Midbrain (tissue), 1 donor: ENCODE results near the gene STARD10.
A peak's percentile ranks its signal among the peaks of the same experiment; 100 is the strongest.

Source experiments
- DNase-seq: peaks from one replicate; lab custom pipeline; 2025; lab: John Stamatoyannopoulos, UW

STARD10 gene

DNA sequence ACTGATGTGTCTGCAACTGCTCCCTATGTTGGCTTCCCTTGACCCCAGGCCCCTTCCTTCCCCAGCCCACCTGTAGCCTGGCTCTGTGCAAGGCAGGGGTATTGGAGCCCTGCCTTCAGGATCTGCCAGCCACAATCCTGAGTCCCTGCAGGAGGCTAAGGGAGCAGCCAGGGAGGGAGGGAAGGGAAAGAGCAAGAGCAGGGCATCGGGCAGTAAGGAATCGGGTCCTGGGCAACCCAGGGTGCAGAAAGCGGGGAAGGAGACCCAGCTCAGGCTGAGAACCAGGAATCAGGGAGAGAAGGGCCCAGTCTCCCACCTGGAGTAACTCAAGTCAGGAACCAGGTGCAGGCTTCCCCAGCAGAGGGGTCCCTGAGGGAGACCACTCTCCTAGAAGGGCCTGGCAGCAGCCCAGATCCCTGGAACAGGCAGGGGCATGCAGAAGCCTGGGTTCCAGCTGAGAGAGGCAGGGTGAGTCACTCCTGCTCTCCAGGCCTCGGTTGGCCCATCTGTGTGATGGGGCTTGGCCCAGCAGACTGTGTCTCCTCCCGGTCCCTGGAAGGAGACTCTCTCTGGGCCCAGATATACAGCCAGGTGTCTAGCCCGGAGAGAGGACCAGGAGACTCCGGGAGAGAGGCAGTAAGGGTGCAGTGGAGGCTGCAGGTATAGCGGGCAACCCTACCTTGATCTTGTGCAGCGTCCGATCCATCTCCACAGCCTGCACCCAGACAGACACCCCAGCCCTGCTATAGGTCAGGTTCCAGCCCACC lies 13.4 kb downstream of the STARD10 start:
- no peak for DNase-seq

DNA sequence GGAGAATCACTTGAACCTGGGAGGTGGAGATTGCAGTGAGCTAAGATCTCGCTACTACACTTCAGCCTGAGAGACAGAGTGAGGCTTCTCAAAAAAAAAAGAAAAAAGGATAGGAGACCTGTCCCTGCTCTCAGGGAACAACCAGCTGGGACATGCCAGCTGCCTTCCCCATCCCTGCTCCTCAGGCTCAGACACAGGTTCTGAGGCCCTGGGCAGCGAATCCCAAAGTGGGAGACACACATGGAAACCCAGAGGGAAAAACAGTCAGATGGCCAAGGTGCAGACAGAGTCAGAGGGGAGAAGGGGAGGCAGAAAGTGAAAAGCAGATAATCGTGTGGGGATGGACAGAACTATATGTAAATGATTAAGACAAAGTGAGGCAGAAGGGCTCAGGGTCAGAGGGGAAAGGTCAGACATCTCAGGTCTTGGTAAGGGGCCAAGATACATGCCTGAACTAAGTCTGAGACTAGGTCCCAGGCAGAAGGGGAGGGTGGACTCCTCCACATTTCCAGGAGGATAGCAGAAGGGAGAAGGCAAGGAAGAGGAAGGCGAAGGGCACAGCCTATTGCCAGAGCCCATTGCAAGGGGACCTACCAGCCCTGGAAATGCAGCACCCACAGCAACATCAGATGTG lies 14.2 kb downstream of the STARD10 start:
- no peak for DNase-seq

DNA sequence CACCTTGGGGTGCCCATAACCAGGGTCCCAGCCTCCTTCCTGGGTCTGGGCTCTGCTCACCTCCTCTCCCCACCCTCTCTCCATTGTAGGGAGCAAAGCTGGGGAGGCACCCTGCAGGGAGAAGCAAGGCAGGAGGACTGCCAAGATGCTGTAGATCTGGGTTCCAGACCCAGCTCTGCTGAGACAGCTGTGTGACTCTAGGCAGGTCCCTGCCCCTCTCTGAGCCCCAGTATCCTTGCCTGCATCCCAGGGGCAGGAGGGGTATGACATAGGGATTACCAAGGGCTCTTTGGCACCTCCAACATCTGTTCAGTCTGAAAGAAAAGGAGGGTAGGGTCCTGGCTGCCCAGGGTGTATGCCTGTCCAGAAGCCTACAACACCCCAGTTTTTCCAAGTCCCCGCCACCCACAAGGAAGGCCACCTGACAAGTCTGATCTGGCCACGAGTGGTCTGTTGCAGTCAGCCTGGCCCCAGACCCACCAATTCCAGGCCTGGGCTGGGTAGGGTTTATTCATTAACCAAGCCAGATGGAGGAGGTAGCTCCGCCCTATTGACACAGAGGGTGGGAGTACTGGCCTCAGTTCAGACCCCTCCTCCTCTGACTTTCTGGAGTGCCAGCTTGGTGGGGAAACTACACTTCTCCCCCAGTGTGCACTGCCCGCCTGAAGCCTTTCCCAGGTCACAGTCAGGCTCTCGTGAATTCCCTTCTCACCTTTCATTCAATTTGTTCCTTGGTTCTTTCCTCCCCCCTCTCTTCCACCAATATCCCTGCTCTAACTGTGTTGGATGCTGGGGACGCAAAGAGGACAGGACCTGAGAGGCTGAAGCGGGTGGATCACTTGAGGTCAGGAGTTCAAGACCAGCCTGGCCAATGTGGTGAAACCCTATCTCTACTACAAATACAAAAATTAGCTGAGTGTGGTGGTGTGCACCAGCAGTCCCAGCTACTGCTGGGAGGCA lies 15.0 kb downstream of the STARD10 start:
- DNase-seq = no peak

DNA sequence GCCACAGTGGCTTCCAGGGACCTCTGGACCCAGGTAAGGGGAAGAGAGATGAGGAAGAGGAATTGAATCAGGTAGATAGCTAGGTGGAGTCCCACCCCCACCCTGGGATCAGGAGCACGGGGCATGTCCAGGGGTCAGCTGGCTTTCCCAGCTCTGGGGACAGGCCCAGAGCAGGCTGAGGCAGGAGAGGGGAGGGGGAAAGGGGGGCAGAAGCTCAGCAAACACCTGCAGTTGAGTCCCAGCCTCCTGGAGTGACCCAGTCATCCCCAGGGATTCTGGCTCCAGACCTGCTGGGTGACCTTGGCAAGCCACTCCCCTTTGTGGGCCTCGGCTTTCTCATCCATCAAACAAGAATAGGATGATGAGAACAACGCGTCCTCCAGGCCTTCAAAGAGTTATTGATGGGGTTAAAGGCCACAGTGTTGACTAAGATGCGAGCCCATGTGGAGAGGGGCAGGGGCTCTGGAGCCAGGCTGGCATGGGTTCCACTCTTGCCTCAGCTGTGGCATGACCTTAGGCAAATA lies 16.0 kb downstream of the STARD10 start:
- peak; percentile 3 for DNase-seq

DNA sequence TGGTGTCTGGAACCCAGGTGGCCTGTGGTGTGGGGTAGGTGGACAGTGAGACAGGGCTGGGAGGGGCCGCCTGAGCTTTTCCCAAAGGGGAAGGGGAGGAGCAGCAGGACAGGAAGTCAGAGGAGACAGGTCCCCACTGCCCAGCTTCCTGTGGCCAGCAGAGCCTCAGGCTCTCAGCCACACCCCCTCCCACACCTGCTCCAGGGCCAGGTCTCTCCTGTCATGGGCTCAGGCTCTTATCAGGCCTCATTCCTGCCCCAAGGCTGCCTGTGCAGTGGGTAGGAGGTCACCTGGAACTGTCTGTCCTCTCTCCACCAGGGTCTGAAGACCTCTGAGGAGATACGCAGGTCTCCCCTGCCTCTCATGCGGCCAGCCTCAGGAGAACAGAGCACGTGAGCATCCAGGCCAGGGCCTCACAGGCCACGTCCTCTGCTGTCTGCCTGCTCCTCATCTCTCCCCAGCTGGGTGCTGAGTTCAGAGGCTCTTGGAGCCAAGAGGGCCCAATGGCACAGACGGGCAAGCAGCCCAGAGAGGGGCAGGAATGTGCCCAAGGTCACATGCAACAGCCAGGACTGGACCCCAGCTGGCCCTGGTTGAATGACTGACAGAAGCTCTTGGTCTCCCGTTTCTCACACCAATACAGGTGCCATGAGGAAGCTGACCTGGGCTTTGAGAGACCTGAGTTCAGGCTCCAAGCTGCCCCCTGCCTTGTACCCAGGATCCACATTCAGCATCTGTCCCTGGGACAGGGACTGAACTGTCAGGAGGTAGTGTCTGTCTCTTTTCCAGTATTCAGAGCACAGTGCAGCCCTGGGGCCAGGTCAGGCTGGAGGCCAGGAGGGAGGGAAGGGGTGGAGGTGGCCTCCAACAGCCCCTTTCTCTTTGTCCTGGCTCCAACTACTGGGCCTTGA lies 16.7 kb downstream of the STARD10 start:
- peak; percentile 49 for DNase-seq

DNA sequence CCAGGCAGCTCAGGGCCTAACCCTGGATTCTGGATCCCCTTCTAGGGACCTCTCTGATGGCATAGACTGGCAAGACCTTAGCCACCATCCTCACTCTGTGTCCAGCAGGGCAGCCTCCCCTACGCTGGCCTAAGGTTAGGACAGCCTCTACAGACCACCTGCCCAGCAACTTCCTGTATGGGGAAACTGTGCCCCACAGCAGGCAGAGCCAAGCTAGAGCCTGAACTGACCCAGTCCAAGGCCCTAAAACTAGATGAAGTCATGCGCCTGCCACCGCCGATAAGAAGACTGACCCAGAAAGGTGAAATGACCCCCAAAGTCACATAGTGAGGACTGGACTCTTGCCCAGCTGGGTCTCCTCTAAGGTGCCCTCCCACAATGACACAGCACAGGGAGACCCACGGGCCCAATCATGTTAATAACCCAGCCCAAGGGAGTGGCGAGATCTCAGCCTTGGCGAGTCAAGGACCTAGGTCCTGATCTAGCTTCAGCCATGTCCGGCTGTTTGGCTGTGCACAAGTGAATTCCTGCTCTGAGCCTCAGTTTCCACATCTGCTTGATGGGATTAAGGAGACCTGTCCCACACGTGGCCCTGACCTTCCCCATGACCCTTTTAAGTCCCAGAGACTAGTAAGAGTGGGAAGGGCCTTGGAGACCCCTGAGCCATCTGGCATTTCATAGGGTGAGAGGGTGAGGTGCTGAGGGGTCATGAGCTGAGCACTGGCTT lies 17.6 kb downstream of the STARD10 start:
- no peak for DNase-seq

DNA sequence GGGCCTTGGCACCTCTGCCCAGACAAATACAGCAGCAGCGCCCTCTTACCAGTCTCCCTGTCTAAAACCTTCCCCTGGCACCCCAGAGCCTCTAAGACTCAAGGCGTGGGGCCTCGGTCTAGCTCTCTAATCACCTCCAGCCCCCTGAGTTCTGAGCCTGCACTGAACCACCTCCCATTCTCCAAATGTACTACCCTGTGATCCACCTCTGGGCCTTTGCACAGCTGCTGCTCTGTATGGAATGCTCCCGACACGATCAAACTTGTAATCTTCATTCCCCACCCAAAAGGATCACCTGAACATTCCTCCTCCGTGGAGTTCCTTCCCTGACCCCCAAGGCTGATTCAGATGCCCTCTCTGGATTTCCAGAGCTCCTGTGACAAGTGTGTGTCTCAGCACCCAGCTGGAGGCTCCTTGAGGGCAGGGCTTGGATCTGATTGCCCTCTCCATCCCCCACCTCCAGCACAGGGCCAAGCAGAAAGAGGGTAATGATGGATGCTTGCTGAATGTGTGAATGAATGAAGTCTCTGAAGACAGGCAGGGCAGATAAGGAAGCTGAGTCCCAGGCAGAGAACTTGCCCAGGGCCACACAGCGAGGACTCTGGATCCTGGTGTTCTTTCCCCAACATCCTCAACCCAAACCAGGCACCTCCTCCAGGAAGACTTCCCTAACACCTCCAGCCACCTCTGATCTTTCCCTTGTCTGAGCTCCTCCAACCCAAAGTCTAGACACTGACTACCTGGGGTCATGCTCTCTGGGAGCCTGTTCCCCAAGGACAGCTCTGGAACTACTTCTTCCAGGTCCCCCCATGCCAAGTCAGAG lies 18.3 kb downstream of the STARD10 start:
- no peak for DNase-seq

DNA sequence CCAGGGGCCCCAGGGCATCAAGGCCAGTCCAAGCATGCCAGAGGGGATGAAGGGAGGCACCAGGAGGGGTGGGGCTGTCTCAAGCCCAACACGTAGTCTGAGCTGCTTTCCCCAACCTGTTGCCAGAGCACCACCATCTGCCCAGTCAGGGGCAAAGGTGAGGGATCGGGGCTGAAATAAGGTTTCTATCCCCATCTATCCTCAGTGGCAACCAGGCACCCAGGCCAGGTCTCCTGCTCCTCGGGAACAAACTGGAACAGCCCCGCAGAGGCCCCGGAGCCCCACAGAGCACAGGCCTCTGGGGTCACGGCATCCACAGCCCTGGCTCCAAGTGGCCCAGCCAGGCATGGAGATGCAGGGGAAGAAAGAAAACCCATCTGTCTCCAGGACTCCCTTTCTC lies 19.3 kb downstream of the STARD10 start:
- no peak for DNase-seq

DNA sequence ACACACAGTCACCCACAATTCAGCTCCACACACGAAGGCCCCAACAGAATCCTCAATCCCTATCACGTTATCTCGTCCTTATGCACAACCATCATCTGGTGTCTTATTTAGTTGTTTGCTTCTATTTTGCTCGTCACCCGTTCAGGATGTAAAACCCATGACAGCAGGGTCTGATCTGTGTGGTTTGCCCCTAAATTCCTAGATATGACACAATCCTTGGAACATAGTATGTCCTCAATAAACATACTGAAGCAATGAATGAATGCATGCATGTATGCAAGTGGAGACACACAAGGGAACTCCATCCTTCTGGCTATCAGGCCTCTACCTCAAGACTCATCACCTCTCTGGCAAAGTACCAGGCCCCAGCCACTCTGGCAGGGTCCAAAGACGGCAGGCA lies 20.2 kb downstream of the STARD10 start:
- DNase-seq = no peak

DNA sequence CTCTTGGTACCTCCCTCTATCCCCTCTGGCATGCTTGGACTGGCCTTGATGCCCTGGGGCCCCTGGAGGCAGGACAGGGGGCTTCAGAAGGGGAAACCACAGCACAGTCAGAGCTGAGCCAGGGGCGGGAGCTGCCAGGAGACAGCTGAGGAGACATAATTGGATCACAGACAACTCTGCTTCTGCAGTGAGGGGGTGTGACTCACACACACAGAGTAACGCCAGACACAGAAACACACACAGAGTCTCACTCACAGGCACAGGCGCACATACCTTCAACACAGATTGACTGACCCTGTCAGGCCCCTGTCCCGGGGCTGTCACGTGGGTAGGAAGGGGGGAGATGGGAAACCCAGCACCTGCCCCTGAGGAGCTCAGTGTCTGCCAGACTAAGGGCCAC lies 20.6 kb downstream of the STARD10 start:
- DNase-seq = no peak

DNA sequence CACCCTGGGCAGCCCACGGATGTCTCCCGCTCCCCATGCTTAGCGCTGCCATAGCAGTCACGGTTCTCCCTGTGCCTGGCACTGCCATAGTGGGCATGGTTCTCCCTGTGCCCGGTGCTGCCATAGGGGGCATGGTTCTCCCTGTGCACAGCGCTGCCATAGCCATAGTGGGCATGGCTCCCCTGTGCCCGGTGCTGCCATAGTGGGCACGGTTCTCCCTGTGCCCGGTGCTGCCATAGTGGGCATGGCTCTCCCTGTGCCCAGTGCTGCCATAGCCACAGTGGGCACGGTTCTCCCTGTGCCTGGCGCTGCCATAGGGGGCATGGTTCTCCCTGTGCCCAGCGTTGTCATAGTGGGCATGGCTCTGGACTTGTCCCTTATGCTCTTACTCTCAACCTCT lies 21.8 kb downstream of the STARD10 start:
- no peak for DNase-seq

DNA sequence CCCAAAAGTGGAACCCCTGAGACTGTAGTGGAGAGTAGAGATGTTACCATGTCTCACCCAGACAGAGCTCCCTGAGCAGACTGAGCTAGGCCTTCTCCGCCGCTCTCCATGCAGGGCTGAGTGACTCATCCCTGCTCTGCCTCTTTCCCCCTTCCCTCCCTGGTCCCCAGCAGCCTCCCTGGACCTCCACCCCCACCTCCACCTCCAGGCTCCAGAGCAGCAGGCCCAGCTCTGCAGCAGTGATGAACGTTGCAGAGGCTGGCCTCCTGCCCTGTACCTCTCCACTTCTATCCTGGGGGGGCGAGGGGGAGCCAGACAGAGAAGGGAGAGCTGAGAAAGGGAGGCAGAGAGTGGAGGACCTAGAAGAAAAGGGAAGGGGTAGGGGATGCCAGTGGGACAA lies 22.3 kb downstream of the STARD10 start:
- no peak for DNase-seq

DNA sequence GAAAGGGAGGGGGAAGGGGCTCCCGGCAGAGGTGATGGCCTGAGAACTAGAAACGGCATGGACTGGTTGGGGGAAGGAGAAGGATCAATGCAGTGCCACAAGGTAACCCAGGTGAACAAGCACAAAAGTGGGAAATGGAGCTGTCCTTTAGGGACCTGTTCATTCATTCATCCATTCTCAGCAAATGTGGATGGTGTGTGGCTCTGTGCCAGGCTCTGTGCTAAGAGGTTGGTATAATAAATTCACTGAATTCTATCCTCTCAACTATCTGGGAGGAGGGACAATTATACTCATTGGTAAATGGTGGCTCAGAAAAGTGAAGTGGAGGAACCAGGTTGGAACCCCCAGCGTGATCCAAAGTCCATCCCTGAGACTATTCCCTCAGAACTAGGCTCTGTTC lies 23.0 kb downstream of the STARD10 start:
- no peak for DNase-seq

DNA sequence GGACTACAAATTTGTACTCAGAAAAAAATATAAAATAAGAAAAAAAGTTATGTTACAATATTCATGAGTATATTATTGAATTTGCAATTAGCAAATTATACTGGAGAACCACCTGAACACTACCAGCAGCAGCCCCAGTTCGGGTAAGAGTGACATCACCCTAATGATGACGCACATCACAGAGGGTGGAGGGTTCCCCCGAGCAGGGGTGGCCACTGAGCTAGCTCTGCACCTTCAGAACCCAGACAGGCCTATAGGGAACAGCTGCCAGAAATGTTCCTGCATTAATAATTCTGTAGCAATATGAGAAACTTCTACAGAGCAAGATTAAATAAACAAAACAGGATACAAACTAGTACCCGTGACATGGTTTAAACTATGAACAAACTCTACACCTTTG lies 24.2 kb downstream of the STARD10 start:
- DNase-seq = no peak

DNA sequence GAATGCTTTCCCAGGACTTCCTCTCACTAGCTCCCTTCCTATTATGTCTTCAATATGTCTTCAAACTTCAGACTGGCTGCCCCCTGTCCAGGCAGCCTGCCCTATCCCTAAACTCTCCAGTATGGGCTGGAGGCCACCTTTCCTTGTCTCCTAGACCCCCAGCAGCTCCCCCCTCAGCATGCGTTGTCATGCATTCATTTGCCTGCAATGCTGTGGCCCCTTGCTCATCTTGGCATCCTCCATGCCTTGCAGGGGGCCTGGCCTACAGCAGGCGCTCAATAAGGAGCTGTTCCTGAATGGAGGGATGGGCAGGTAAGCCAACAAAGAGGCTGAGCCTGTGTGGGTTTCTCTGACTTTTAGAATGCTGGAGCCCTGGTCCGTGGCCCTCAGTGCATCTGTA lies 25.3 kb downstream of the STARD10 start:
- no peak for DNase-seq

DNA sequence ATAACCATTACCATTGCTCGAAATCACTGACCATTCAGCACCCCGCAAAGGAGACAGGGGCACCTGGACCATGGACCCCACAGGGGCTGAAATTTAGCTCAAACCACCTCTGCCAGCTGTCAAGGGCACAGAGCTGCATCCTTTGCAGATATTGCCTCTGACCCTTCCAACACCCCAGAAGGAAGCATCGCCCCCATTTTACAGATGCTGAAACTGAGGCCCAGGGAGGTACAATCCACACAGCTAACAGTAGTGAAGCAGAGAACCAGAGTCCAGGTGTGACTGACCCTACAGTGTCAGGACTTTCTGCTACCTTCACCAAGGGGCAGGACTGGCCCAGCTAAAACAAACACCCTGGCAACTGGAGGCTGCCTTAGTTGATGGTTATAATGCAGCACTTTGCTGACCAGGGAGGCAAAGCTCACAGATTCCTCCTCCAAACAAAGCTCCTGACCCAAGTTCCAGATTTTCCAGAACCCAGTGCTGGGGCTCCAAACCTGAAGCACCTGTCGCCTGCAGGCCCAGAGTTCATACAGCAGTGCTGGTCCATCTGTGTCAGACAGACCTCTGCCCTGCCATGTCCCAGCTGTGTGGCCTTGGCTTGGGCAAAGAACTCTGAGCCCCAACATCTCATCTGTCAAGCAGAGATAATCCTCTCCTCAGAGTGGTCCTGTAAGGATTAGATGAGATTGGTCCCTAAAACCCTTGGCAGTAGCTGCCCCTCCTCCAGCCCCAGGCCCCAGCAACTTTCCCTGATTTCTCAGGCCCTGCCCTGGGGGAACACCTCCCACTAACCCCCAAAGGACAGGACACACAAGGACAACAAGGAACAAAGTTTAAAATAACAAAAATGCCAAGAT lies 26.4 kb downstream of the STARD10 start:
- no peak for DNase-seq

DNA sequence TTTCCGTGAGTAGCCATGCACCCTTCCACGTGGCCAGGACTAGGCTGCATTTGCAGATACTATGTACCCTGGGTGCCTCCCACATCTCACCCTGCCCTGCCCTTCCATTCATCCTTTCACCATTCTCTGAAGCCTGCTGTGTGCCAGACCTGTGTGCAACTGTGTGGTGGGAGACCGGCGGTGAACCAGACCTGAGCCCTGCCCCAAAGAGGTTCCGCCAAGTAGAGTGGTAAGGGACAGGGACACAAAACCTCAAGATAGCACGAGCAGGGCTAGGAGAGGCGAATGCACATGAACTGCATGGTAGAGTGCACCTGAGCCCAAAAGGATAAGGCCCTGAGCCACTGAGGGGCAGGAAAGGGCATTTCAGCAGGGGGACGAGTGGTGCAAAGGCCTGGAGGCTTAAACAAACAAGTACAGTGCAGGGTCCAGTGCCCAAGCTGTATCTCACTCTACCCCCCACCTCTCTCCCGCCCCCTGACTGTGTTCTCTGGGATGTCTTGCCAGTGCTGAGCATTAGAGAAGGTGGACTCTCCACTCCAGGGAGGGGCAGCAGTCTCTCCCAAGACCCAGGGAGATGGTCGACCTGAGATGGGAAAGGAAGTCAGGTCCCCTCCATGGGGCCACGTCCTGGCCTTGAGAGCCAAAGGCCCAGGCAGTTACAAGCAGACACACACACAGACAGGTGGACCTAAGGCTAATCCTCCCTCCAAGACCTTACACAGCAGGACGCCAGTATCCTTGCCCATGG lies 27.5 kb downstream of the STARD10 start:
- no peak for DNase-seq

DNA sequence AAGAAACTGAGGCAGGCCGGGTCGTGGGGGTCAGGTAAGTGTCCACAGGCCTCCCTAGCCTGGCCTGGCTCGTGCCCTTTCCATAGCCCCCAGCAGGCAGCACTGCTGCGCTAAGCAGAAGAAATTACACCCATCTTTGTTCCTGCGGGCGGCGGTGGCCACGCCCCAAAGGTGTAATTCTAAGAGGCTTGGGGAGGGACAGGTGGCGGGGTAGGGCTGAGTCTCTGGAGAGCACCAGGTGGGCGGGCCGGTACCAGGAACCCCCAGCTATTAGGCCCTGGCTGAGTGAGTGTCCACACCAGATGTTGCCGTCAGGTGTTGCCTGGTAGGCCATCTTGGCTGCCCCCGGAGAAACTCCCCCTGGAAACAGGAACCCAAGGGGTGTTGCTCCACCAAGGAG lies 29.3 kb downstream of the STARD10 start:
- no peak for DNase-seq
